HPDE6-E6E7 (cell line): ENCODE data around the gene PRCC.

Source experiments
- DNase-seq: peaks from one replicate; pipeline ENCODE4 v3.0.0; 2011; ENCODE audit warnings: missing footprints; ENCODE audit errors: extremely low spot score

The PRCC gene

DNA sequence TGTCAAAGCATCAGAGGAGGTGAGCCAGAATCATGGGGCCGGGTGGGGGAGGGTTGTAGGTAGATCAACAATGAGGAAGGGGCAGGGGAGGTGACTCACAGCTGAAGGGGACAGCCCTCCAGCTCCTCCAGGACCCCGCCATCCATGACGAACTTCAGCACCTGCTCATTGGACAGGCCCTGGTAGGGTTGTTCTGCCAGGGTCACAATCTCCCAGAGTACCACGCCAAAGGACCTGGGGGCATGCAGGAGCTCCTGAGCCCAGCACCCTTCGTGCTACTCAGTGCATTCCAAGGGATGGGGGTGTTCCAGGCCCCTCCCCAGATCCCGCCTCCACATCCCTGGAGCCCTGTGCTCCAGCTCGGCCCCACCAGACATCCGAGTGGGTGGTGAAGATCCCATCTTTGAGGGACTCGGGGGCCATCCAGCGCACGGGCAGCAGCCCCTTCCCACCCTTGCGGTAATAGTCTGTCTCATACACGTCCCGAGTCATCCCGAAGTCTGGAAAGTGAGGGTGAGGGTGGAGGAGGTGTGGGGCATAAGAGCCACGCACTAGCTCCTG, 74.0 kb downstream of the PRCC start:
- no peak for DNase-seq

DNA sequence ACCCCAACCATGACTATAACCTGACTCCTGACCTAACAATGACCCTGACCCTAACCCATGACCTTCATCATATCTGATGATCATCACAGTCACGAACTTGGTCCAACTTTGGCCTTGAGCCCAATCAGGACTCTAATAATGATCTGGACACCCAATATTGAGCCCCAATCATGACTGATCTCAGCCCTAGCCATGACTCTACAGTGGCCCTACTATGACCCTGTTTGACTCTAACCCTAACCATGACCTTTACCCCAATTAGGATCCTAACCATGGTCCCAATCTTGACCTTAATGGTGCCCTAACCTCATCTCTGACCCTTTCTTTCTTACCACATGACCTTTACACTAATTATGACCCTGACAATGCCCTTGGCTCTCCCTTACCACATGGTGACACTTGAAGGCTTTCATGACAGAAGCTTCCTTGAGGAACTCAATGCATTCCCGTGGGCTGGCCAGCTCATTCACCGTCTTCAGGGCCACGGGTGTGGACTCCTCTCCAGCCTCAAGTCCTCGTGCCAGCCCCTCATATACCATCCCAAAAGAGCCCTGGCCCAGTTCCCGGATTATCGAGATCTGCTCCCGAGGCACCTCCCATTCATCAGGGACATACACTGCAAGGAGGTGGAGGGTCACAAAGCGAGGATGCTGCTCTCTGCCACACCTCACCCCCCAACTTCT, 75.4 kb downstream of the PRCC start:
- DNase-seq, result no peak

DNA sequence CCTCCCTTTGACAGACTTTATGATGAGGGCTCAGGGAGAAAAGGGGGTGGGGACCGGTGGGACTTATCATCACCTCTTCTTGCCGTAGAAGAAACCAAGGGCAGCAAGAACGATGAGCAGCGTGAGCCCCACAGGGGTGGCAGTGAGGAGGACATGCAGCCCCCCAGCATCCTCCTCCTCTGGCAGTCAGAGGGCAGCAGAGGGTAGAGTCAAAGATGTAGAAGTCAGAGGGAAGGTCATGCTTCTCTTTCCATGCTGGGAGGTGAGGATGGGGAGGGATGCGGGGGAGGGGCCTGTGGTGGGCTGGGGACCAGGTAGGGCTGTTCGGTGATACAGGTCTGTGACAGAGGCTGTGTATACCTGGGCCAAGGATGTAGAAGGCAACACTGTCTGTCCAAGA, 76.8 kb downstream of the PRCC start:
- no peak for DNase-seq

DNA sequence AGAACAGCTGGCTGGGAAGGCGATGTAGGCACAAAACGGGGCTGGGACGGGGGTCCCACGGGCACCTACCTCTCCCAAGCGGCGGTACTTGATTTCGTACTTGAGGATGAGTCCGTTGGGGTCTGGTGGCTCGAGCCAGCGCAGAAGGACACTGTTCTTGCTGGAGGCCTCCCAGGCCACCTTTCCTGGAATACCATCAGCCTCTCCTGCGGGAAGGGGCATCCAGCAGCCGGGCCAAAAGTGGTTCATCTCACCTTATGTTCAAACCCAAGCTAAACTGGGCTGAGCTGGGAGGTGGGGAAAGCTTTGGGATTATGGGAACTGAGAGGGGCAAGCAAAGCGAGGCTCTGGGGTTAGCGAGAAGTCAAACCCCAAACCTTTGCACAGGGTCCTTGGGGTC, 77.3 kb downstream of the PRCC start:
- DNase-seq, result no peak

DNA sequence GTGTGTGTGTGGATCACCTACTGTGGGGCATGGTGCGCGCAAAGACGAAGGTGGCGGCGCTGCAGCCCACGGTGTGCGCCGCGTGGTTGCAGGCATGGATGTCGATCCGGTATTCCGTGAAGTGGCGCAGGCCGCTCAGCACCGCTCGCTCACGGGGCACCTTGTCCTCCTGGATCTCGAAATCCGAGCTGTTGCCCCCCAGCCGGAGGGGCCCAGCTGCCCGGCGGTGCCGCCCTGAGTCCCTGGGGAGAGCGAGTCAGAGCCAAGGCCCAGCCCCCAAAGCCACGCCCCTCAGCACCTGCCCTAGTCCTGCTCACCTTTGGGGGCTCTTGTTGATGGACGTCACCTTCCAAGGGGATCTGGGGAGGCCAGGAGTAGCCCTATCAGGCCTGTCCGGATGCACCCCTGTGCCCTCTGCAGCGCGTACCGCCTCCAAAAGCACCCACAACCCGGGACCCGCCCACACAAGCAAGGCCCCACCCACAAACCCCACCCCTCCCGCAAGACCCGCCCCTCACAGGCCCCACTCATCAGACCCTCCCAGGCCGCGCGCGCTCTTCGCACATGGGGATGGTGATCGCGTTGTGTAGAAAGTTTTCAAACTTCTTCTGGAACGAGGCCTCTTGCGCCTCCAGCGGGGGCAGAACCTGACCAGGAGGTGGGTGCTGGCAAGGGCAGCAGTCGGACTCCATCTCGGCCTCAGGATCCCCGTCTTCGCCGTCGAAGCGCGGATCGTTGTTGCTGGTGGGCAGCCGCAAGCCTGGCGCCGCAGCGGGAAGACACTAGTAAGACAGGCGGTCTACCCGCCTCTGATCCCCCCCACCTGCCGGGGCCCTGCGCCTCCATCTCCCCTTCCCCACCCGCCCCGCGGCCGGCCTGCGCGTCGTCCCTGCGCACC, 78.0 kb downstream of the PRCC start:
- no peak for DNase-seq

DNA sequence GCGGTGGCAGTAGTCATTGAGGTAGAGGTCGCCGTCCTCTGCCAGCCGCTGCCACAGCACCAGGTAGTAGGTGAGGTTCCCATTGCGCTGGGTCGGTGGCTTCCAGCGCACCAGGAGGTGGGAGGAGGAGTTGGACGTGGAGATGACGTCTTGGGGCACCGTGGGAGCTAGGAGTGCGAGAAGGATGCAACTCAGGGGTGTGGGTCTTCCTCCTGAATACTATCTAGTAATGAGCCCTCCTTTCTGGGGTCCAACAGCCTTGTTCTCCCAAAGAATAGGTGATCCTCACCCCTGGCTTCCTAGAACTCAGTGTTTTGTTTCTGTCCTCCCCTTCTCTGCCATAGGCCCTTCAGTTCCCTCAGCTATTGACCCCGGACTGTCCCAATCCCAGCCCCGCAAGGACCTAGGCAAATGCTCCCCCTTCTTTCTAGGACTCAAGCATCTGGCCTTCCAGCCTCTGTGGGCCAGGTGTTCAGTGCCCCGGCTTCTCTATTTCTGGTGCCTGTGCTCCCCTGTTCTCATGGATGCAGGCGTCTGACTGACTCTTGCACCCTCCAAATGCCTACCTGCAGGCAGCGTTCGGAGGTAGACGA, 78.7 kb downstream of the PRCC start:
- DNase-seq, result no peak

DNA sequence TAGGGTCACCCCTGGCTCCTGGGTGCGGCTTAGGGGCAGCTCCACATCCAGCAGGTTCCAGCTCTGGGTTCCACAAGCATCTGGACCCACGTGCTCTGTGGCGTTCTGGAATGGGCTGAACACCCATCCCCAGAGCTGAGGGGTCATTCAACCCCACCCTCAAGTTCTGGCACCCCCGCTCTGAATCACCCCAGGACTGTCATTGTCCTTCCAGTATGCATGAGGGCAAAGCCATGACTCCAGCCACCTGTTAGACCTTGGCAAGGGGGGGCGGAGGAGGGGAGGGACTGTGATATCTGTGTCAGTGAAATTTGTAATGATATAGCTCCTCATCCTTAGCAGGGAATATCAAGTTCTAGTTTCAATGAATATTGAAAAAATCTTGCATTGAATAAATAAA, 79.3 kb downstream of the PRCC start:
- no peak for DNase-seq

DNA sequence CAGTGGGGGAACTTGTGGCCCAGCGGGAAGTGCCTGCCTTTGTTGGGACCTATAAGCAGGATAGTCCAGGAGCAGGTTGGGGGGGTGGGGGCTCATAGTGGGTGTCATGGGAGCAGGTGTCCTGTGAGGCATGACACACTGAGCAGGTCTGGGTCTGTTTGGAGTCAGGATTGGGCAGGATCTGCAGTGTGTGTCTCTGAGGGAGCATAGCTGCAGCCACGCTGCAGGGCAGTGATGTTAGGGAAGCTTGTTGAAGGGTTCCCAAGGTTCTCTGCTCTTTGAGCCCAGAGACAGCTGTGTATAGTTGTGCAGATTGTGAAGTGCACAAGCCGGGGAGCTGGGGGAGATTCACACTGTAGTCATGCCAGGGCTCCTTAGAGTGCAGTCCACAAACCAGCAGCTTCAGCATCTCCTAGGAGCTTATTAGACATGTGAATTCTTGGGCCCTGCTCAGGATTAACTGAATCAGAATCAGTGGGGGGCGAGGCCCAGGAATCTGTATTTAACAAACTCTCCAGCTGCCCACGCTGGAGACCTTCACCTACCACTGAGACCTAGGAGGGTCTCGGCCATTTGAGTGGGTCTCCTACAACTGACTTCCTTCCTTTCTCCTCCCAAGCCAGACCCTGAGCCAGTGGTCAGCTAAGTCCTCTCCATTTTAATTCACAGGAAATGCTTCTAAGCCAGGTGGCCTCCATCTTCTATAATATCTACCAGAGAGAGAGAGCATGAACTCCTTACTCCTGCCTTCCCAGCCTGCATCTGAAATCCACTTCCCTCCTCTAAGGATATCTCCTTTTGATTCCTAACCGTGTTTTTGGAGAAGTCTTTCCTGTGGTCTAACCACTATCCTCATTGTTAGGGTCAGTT, 80.5 kb downstream of the PRCC start:
- no peak for DNase-seq

DNA sequence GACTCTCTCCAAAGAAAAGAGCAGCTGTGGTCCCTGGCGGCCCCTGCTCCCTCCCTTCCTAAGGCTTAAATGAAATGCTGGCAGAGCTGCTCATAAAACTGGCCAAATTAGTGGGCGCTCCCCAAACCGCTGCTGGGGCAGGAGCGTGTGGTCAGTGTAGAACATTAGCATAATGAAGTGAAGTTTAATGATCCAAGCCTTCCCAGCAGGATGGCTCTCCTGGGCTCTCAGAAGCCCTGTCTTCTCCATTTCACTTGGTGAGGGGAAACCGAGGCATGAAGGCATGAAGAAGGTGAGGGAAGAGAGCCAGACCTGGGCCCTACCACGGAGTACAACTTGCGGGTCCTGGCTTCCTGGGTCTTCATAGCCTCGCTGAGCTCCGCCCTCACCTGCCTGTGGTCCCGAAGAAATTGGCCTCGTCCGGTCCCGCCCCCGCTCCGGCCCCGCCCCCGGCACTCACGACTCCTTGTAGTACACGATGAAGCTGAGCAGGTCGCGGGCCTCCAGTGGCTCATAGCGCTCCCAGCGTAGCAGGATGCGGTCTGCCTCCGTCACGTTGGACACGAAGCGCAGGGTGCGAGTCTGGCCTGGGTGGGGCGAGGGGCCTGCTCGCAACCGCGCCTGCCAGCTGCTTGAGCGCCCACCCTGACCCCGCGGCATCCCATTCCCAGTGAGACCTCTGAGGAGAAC, 81.3 kb downstream of the PRCC start:
- no peak for DNase-seq

DNA sequence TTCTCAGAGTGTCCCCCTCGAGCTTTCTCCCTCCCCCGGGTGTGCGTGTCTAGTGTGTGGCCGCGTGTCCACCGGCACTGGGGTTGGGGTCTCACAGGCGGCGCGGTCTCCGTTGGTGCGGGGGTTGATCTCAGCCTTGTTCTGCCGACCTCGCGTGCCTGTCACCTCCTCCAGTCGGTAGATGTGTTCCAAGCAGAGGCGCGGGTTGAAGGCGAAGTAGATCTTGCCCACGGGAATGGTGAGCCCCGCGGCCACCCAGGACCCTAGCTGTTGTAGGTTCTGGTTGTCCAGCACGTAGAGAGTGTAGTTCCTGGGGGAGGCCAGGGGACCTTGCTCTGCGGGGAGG, 81.8 kb downstream of the PRCC start:
- DNase-seq, result no peak
